ENCODE results near the gene RAB14. TPM values are rescaled to one million over a fixed set of nuclear protein-coding genes. Genes with fewer than 3 reads are reported as not detected.

Gene RAB14
- total RNA-seq, 1 donor from 2014 or later, result 104 TPM

- Histone ChIP-seq H3K27ac (no peak overlapping the region), H3K4me1 (peaks cover 9% of the 10 kb centered on the region), H3K4me3 (no peak overlapping the region), H3K36me3 (no peaks in the 10 kb centered on the region), H3K9me3 (no peaks in the 10 kb centered on the region), H3K27me3 (no peaks in the 10 kb centered on the region)
- DNase-seq, result no peak
- intact Hi-C loops (cut with DNase I), result no loop called here
- ATAC-seq, result no peak
- no peak for TF ChIP-seq CTCF (IDR thresholded peaks at IDR 0.05)
Observed at GRCh38 chr9:121204611-121205010, 2.9 kb upstream of the RAB14 start.

GRCh38 chr9:121204121-121204520, 2.5 kb upstream of the RAB14 start:
- Histone ChIP-seq H3K36me3 (no peaks in the 10 kb centered on the region), H3K27ac (no peak overlapping the region), H3K9me3 (no peaks in the 10 kb centered on the region), H3K27me3 (no peaks in the 10 kb centered on the region), H3K4me1 (peaks cover 14% of the 10 kb centered on the region), H3K4me3 (no peak overlapping the region)
- intact Hi-C loops (cut with DNase I), result no loop called here
- no peak for DNase-seq
- no peak for TF ChIP-seq CTCF (IDR thresholded peaks at IDR 0.05)
- no peak for ATAC-seq

GRCh38 chr9:121201045-121201737, 478 bp downstream of the RAB14 start:
- Histone ChIP-seq H3K27ac (peak overlapping the region; percentile 93), H3K9me3 (no peaks in the 10 kb centered on the region), H3K4me1 (peaks cover 43% of the 10 kb centered on the region), H3K27me3 (no peaks in the 10 kb centered on the region), H3K36me3 (no peaks in the 10 kb centered on the region), H3K4me3 (peak overlapping the region; percentile 88)
- DNase-seq (peak; percentile 83), ATAC-seq (peak; percentile 67)
- TF ChIP-seq CTCF (IDR thresholded peaks at IDR 0.05), result no peak
- intact Hi-C loops (cut with DNase I), result no loop called here

DNA sequence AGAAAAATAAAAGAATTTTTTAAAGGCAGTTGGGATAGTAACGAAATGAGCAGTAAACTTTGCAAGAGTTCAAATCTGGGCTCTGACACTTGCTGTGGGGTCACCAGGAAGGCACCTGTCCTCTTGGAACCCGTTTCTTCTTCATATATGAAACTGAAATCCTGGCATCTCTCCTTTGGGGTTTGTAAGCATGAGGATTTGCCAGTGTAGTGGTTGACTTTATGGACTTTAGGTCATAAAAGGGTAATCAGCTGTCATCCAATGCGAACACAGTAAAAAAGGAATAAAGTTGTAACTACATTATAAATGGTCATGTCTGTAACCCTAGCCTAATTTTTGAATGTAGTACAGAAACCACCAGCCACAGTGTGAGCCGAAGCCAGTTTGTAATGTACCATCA, 1.3 kb downstream of the RAB14 start:
- Histone ChIP-seq H3K9me3 (no peaks in the 10 kb centered on the region), H3K36me3 (no peaks in the 10 kb centered on the region), H3K4me1 (peaks cover 52% of the 10 kb centered on the region), H3K27me3 (no peaks in the 10 kb centered on the region), H3K4me3 (peak overlapping the region; percentile 88), H3K27ac (peak overlapping the region; percentile 93)
- intact Hi-C loops (cut with DNase I), result no loop called here
- DNase-seq, result no peak
- TF ChIP-seq CTCF (IDR thresholded peaks at IDR 0.05), result no peak
- no peak for ATAC-seq

DNA sequence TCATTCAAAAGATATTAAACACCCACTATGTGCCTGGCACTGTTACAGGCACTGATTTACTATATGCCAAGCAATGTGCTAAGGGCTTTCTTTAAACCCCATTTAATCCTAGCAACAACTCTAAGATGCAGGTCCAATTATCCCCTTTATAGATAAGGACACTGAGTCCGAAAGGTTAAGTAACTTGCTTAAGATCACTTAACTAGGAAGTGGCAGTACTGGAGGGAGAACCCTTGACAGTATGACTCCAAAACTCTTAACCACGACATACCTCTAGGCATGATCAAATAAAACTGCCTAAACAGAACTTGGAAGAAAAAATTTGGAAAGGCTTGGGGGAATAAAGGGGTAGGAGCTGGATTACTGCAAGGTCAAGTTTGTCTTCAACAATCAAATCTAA, 1.7 kb downstream of the RAB14 start:
- Histone ChIP-seq H3K9me3 (no peaks in the 10 kb centered on the region), H3K4me3 (peak overlapping the region; percentile 88), H3K36me3 (no peaks in the 10 kb centered on the region), H3K27ac (peak overlapping the region; percentile 93), H3K4me1 (peaks cover 56% of the 10 kb centered on the region), H3K27me3 (no peaks in the 10 kb centered on the region)
- TF ChIP-seq CTCF (IDR thresholded peaks at IDR 0.05), result no peak
- intact Hi-C loops (cut with DNase I), result no loop called here
- no peak for ATAC-seq
- DNase-seq, result no peak
